A673 (cell line): ENCODE measurements around the gene CHGA. TPM values are rescaled to one million over a fixed set of nuclear protein-coding genes. Genes with fewer than 3 reads are reported as not detected.

Experiments
- BruUV-seq: library from RNA; stranded (reverse); fragments of 400-500 nt; replicated peaks from 2 replicates; lab custom pipeline; 2021; lab: Mats Ljungman, UMichigan
- CTCF ChIA-PET: fragments of 300-600 bp; sonication (Branson Sonifier 250); formaldehyde crosslinking; loops from one replicate; lab custom pipeline; 2022; ENCODE audit warnings: antibody characterized with exemption; lab: Charles Lee
- POLR2A ChIA-PET: fragments of 300-600 bp; sonication (Branson Sonifier 250); formaldehyde crosslinking; loops from one replicate; lab custom pipeline; 2022; ENCODE audit warnings: antibody characterized with exemption; ENCODE audit not compliant: low non-redundant PET; lab: Charles Lee
- DNase-seq: peaks from one replicate; pipeline ENCODE4 v3.0.0-alpha.2; 2015; ENCODE audit warnings: low spot score
- H3K27ac ChIP-seq: fragments of 200-600 bp; sonication (generic); 2 replicates; pipeline ENCODE4 v1.5.1; 2016; ENCODE audit warnings: mixed run types, low read depth, mild to moderate bottlenecking, mixed read lengths, antibody characterized with exemption, low read length; ENCODE audit not compliant: poor library complexity, severe bottlenecking
- H3K27me3 ChIP-seq: fragments of 200-600 bp; sonication (generic); replicated peaks from 2 replicates; pipeline ENCODE4 v1.6.1; 2017; ENCODE audit warnings: mixed run types, low read depth, mild to moderate bottlenecking, mixed read lengths, antibody characterized with exemption, low read length; ENCODE audit not compliant: insufficient read depth, poor library complexity
- H3K36me3 ChIP-seq: fragments of 200-600 bp; sonication (generic); 2 replicates; pipeline ENCODE4 v1.6.1; 2016; ENCODE audit warnings: mixed run types, mild to moderate bottlenecking, mixed read lengths, antibody characterized with exemption, low read length; ENCODE audit not compliant: insufficient read depth, poor library complexity, severe bottlenecking
- H3K4me1 ChIP-seq: fragments of 200-600 bp; sonication (generic); 2 replicates; pipeline ENCODE4 v1.6.1; 2017; ENCODE audit warnings: mixed run types, mild to moderate bottlenecking, mixed read lengths, antibody characterized with exemption, low read length; ENCODE audit not compliant: insufficient read depth, poor library complexity, severe bottlenecking
- H3K4me3 ChIP-seq: fragments of 200-600 bp; sonication (generic); 2 replicates; pipeline ENCODE4 v1.5.1; 2016; ENCODE audit warnings: low read depth, mixed run types, mild to moderate bottlenecking, mixed read lengths, low read length; ENCODE audit not compliant: poor library complexity, severe bottlenecking
- H3K9me3 ChIP-seq: fragments of 200-600 bp; sonication (generic); 2 replicates; pipeline ENCODE4 v1.6.1; 2016; ENCODE audit warnings: mixed run types, low read depth, mild to moderate bottlenecking, mixed read lengths, antibody characterized with exemption, low read length; ENCODE audit not compliant: poor library complexity, severe bottlenecking
- CTCF ChIP-seq: fragments of 300-800, 200-600 bp; sonication (generic); conservative IDR thresholded peaks from 2 replicates; pipeline ENCODE4 v1.5.1; 2017; ENCODE audit warnings: low read depth, mild to moderate bottlenecking, antibody characterized with exemption, low read length, moderate library complexity, mixed read lengths
- EZH2 ChIP-seq: fragments of 200-600 bp; sonication (generic); IDR thresholded peaks from 2 replicates; pipeline ENCODE4 v1.6.1; 2017; ENCODE audit warnings: borderline replicate concordance, low read depth, mild to moderate bottlenecking, mixed read lengths, antibody characterized with exemption, low read length; ENCODE audit not compliant: poor library complexity, severe bottlenecking
- intact Hi-C: fragments of 100-400 bp; cut with micrococcal nuclease; formaldehyde crosslinking; loops from one replicate; pipeline ENCODE4 v1.10.0; 2022; ENCODE audit not compliant: unreplicated experiment
- total RNA-seq: library from RNA; stranded (reverse); gene quantifications from 2 replicates; pipeline ENCODE4 v1.2.3, GENCODE V29; 2021

CHGA gene
- total RNA-seq, 1 experiment from 2014 or later: 14.8 TPM

- Histone ChIP-seq H3K4me1 (no peaks in the 10 kb centered on the region), H3K36me3 (no peaks in the 10 kb centered on the region), H3K9me3 (no peaks in the 10 kb centered on the region), H3K27ac (no peak overlapping the region), H3K4me3 (no peak overlapping the region), H3K27me3 (no peaks in the 10 kb centered on the region)
- POLR2A ChIA-PET: interaction anchor here (0.6 kb wide), 1 partner anchor 447 kb away, joined by 4 read pairs; no protein-coding TSS in a partner anchor
- no peak for DNase-seq
- intact Hi-C loops: no loop called here
- no TSS peak for BruUV-seq
- CTCF ChIA-PET: interaction anchor here (0.6 kb wide), 1 partner anchor 603 kb away, joined by 3 read pairs; no protein-coding TSS in a partner anchor
- TF ChIP-seq EZH2 (no peak), CTCF (no peak)
These were observed 20.2 kb downstream of the CHGA start for GRCh38 chr14:92942976-92943710.

GRCh38 chr14:92943855-92944570 lies 21.1 kb downstream of the CHGA start:
- ChIA-PET CTCF (interaction anchor here (0.6 kb wide), 1 partner anchor 603 kb away, joined by 3 read pairs; no protein-coding TSS in a partner anchor), POLR2A (no interaction called here)
- intact Hi-C loops: no loop called here
- H3K27ac ChIP-seq: no peak overlapping the region
- DNase-seq: no peak
- no peaks in the 10 kb centered on the region for H3K9me3 ChIP-seq
- H3K4me3 ChIP-seq: no peak overlapping the region
- H3K27me3 ChIP-seq: no peaks in the 10 kb centered on the region
- TF ChIP-seq EZH2 (no peak), CTCF (no peak)
- no peaks in the 10 kb centered on the region for H3K4me1 ChIP-seq
- H3K36me3 ChIP-seq: no peaks in the 10 kb centered on the region
- no TSS peak for BruUV-seq

GRCh38 chr14:92944976-92945375 lies 22.0 kb downstream of the CHGA start:
- BruUV-seq: no TSS peak
- intact Hi-C loops: no loop called here
- no peak for DNase-seq
- H3K27ac ChIP-seq: no peak overlapping the region
- H3K9me3 ChIP-seq: no peaks in the 10 kb centered on the region
- no peaks in the 10 kb centered on the region for H3K36me3 ChIP-seq
- no peak for TF ChIP-seq EZH2
- no peak for TF ChIP-seq CTCF
- H3K4me1 ChIP-seq: no peaks in the 10 kb centered on the region
- no peak overlapping the region for H3K4me3 ChIP-seq
- ChIA-PET POLR2A (no interaction called here), CTCF (no interaction called here)
- H3K27me3 ChIP-seq: no peaks in the 10 kb centered on the region
